Measurements from ENCODE around the gene SEPTIN8. TPM values are rescaled to one million over a fixed set of nuclear protein-coding genes. Genes with fewer than 3 reads are reported as not detected.

Gene SEPTIN8
- total and polyA plus RNA-seq, 2 of the 13 experiments (the other 11 are each of a cell fraction or from before 2014, with no cell fraction given): 41.4 to 49.9 TPM

- no peak for TF ChIP-seq ZNF496 (CRISPR knock-in tag; IDR thresholded peaks at IDR 0.05; ENCODE audit: insufficient replicate concordance)
- no peak for TF ChIP-seq ZNF317 (CRISPR knock-in tag; IDR thresholded peaks at IDR 0.05)
- TF ChIP-seq ZNF878 (CRISPR knock-in tag; IDR thresholded peaks at IDR 0.05): no peak
- peak; percentile 68; the same call in 1 of the 2 replicates for TF ChIP-seq ZMAT3 (CRISPR knock-in tag; conservative IDR thresholded peaks at IDR 0.05)
- TF ChIP-seq ZNF614 (CRISPR knock-in tag; IDR thresholded peaks at IDR 0.05; ENCODE audit: borderline replicate concordance): no peak
- TF ChIP-seq, protein P1, sequence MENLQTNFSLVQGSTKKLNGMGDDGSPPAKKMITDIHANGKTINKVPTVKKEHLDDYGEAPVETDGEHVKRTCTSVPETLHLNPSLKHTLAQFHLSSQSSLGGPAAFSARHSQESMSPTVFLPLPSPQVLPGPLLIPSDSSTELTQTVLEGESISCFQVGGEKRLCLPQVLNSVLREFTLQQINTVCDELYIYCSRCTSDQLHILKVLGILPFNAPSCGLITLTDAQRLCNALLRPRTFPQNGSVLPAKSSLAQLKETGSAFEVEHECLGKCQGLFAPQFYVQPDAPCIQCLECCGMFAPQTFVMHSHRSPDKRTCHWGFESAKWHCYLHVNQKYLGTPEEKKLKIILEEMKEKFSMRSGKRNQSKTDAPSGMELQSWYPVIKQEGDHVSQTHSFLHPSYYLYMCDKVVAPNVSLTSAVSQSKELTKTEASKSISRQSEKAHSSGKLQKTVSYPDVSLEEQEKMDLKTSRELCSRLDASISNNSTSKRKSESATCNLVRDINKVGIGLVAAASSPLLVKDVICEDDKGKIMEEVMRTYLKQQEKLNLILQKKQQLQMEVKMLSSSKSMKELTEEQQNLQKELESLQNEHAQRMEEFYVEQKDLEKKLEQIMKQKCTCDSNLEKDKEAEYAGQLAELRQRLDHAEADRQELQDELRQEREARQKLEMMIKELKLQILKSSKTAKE (CRISPR knock-in tag; IDR thresholded peaks at IDR 0.05; ENCODE audit: borderline replicate concordance): no peak
- TF ChIP-seq SMAD3 (CRISPR knock-in tag; IDR thresholded peaks at IDR 0.05): no peak; the same call in 1 of the 2 replicates
- TF ChIP-seq ZNF782 (CRISPR knock-in tag; IDR thresholded peaks at IDR 0.05; ENCODE audit: borderline replicate concordance): peak; percentile 45; the same call in 1 of the 2 replicates
- no peak for TF ChIP-seq HNRNPUL1 (IDR thresholded peaks at IDR 0.05; ENCODE audit: low read depth, low read length)
- TF ChIP-seq ZNF30 (CRISPR knock-in tag; IDR thresholded peaks at IDR 0.05): no peak
- TF ChIP-seq CERS6 (CRISPR knock-in tag; IDR thresholded peaks at IDR 0.05): no peak
- TF ChIP-seq ZBTB21 (CRISPR knock-in tag; IDR thresholded peaks at IDR 0.05): no peak
- TF ChIP-seq RBFOX2 (IDR thresholded peaks at IDR 0.05; ENCODE audit: low read depth, low read length): peak; percentile 85
- TF ChIP-seq ZNF383 (CRISPR knock-in tag; IDR thresholded peaks at IDR 0.05; ENCODE audit: borderline replicate concordance): 0 out of 2 replicates have a peak, but pooled peaks have one; percentile 43
- TF ChIP-seq MXD1 (CRISPR knock-in tag; IDR thresholded peaks at IDR 0.05): peak; percentile 86; the same call in 1 of the 2 replicates
- peak; percentile 48; the same call in 1 of the 2 replicates for TF ChIP-seq PHF20 (CRISPR knock-in tag; IDR thresholded peaks at IDR 0.05)
- peak; percentile 36; the same call in 1 of the 2 replicates for TF ChIP-seq ZNF34 (CRISPR knock-in tag; IDR thresholded peaks at IDR 0.05; ENCODE audit: borderline replicate concordance)
- no peak for TF ChIP-seq GPBP1L1 (CRISPR knock-in tag; IDR thresholded peaks at IDR 0.05)
- no peak; the same call in 1 of the 2 replicates for TF ChIP-seq ZNF605 (CRISPR knock-in tag; IDR thresholded peaks at IDR 0.05)
- TF ChIP-seq ZFP36L1 (CRISPR knock-in tag; IDR thresholded peaks at IDR 0.05): no peak
- TF ChIP-seq, protein P2, sequence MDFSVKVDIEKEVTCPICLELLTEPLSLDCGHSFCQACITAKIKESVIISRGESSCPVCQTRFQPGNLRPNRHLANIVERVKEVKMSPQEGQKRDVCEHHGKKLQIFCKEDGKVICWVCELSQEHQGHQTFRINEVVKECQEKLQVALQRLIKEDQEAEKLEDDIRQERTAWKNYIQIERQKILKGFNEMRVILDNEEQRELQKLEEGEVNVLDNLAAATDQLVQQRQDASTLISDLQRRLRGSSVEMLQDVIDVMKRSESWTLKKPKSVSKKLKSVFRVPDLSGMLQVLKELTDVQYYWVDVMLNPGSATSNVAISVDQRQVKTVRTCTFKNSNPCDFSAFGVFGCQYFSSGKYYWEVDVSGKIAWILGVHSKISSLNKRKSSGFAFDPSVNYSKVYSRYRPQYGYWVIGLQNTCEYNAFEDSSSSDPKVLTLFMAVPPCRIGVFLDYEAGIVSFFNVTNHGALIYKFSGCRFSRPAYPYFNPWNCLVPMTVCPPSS (IDR thresholded peaks at IDR 0.05): no peak
- no peak for TF ChIP-seq ZNF234 (CRISPR knock-in tag; conservative IDR thresholded peaks at IDR 0.05)
- no peak for TF ChIP-seq ZFP1 (CRISPR knock-in tag; IDR thresholded peaks at IDR 0.05)
- no peak for TF ChIP-seq ADNP (CRISPR knock-in tag; IDR thresholded peaks at IDR 0.05)
These were observed 39.9 kb downstream of the SEPTIN8 start, which contains the start of gene KIF3A (continued) for GRCh38 chr5:132736853-132737833.

Measured in HepG2 (cell line).